HG03442 (cell line): Measurements from ENCODE around the gene CCM2.

Experiments
- ATAC-seq: cut with Tn5 transposase; IDR thresholded peaks from one replicate; pipeline ENCODE4 v1.9.1; 2021; ENCODE audit warnings: mild to moderate bottlenecking, moderate library complexity; ENCODE audit not compliant: unreplicated experiment

CCM2 gene

GRCh38 chr7:45000093-45001032 lies at the start of gene CCM2:
Gene CCM2, plus strand, starts transcription at chr7:45000201. Its CDS starts 133 bp downstream, at chr7:45000334.
- ATAC-seq, result peak; percentile 7

- ATAC-seq, result no peak
These were observed 46.8 kb upstream of the CCM2 start for GRCh38 chr7:44953156-44953555.

- no peak for ATAC-seq
These were observed 44.3 kb upstream of the CCM2 start for GRCh38 chr7:44955733-44956132.

- ATAC-seq, result no peak
These were observed 43.7 kb upstream of the CCM2 start for GRCh38 chr7:44956157-44956766.

- no peak for ATAC-seq
These were observed 41.2 kb upstream of the CCM2 start for GRCh38 chr7:44958645-44959344.

GRCh38 chr7:44959433-44959951 lies 40.5 kb upstream of the CCM2 start:
- no peak for ATAC-seq

GRCh38 chr7:44960011-44960580 lies 39.9 kb upstream of the CCM2 start:
- no peak for ATAC-seq

- no peak for ATAC-seq
These were observed 38.0 kb upstream of the CCM2 start for GRCh38 chr7:44961844-44962482.

GRCh38 chr7:44962483-44963251 lies 37.3 kb upstream of the CCM2 start:
- ATAC-seq, result no peak

- ATAC-seq, result no peak
These were observed 36.4 kb upstream of the CCM2 start for GRCh38 chr7:44963364-44964290.

GRCh38 chr7:44964384-44964830 lies 35.6 kb upstream of the CCM2 start:
- no peak for ATAC-seq

GRCh38 chr7:44964831-44965440 lies 35.1 kb upstream of the CCM2 start:
- ATAC-seq, result no peak

GRCh38 chr7:44965441-44965903 lies 34.5 kb upstream of the CCM2 start:
- ATAC-seq, result no peak

- ATAC-seq, result no peak
These were observed 33.9 kb upstream of the CCM2 start for GRCh38 chr7:44965937-44966730.

GRCh38 chr7:44966731-44967538 lies 33.1 kb upstream of the CCM2 start:
- no peak for ATAC-seq
